Spleen (tissue), 7 donors: ENCODE measurements around the gene CILP.

Experiments
- POLR2A ChIP-seq, 3 donors: fragments of 450-650 bp; IDR thresholded peaks; one replicate each; pipeline ENCODE4 v1.5.1; 2017; ENCODE audit warnings: antibody characterized with exemption in 3 of 3, mild to moderate bottlenecking in 1 of 3
- POLR2AphosphoS5 ChIP-seq, 3 donors: sonication (generic); formaldehyde crosslinking; IDR thresholded peaks; one replicate each; pipeline ENCODE4 v1.5.1; 2017; ENCODE audit warnings: antibody characterized with exemption in 3 of 3
- TF ChIP-seq, protein P1 (sequence below), 11 experiments: fragments of 200-600 bp in 7 of 11; fragments of 450-650 bp in 4 of 11; sonication (generic) in 4 of 11; IDR thresholded peaks in 8 of 11; conservative IDR thresholded peaks in 3 of 11; 1 replicate in 7 of 11; 2 replicates in 4 of 11; pipeline versions ENCODE4 v1.4.0 to v1.8.0; 2016 to 2021; ENCODE audit warnings: antibody characterized with exemption in 11 of 11, inconsistent platforms in 4 of 11, mild to moderate bottlenecking in 1 of 11
- donor health status: DM: no; HTN: no; CAD: no; lungs with moderate emphysema.
- donor health status: DM: no; HTN: no; CAD: no.
- donor health status: DM: no; HTN: no; CAD: no.

DNA sequence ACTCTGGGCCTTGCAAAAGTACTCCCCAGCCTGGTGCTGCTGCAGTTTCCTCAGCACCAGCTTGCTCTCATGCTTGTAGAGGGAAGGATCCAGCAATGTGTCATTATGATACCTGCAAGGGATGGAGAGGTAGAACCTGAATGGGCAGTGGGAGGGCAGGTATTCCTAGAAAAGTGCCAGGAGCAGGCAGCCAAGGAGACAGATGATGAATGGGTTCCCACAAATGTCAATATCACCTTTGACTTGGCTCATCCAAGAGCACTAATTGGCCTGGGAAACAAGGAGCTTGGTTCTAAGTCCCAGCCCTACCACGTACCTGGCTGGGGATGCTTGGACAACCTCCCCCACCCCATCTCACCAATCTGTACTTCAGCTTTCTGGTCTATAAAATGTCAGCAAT lies 9.4 kb downstream of the CILP start:
- TF ChIP-seq POLR2A (IDR thresholded peaks at IDR 0.05) (no peak), POLR2AphosphoS5 (IDR thresholded peaks at IDR 0.05) (no peak)
- TF ChIP-seq, protein P1, sequence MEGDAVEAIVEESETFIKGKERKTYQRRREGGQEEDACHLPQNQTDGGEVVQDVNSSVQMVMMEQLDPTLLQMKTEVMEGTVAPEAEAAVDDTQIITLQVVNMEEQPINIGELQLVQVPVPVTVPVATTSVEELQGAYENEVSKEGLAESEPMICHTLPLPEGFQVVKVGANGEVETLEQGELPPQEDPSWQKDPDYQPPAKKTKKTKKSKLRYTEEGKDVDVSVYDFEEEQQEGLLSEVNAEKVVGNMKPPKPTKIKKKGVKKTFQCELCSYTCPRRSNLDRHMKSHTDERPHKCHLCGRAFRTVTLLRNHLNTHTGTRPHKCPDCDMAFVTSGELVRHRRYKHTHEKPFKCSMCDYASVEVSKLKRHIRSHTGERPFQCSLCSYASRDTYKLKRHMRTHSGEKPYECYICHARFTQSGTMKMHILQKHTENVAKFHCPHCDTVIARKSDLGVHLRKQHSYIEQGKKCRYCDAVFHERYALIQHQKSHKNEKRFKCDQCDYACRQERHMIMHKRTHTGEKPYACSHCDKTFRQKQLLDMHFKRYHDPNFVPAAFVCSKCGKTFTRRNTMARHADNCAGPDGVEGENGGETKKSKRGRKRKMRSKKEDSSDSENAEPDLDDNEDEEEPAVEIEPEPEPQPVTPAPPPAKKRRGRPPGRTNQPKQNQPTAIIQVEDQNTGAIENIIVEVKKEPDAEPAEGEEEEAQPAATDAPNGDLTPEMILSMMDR (IDR thresholded peaks at IDR 0.05 in 8 of 11, conservative IDR thresholded peaks at IDR 0.05 in 3 of 11): no peak
